BE2C (cell line): ENCODE data around the gene MARCHF11. TPM values are rescaled to one million over a fixed set of nuclear protein-coding genes. Genes with fewer than 3 reads are reported as not detected.

ENCODE experiments used
- DNase-seq: peaks from one replicate; pipeline ENCODE4 v3.0.0-alpha.2; 2020
- H3K27me3 ChIP-seq: fragments of 250-450 bp; sonication (Bioruptor Pico); 2 replicates; pipeline ENCODE4 v1.5.1; 2020; ENCODE audit warnings: mild to moderate bottlenecking
- H3K36me3 ChIP-seq: fragments of 250-450 bp; sonication (Bioruptor Pico); 2 replicates; pipeline ENCODE4 v1.5.1; 2020; ENCODE audit warnings: mild to moderate bottlenecking
- H3K4me1 ChIP-seq: fragments of 250-450 bp; sonication (Bioruptor Pico); 2 replicates; pipeline ENCODE4 v1.5.1; 2020
- H3K4me3 ChIP-seq: 2 replicates; pipeline ENCODE4 v1.5.1; 2011; ENCODE audit warnings: low read depth, low read length
- H3K9me3 ChIP-seq: fragments of 250-450 bp; sonication (Bioruptor Pico); 2 replicates; pipeline ENCODE4 v1.5.1; 2020
- polyA plus RNA-seq: library from polyadenylated mRNA; unstranded; fragments of >200 nt; gene quantifications from one replicate; pipeline ENCODE4 v1.2.1, GENCODE V29; 2012; ENCODE audit warnings: low read depth, missing spikeins; ENCODE audit not compliant: insufficient read length, insufficient read depth
- TF ChIP-seq, protein P1 (sequence below): IDR thresholded peaks from 2 replicates; pipeline ENCODE4 v1.5.1; 2012; ENCODE audit warnings: mild to moderate bottlenecking, low read depth, low read length

MARCHF11 gene, protein sequence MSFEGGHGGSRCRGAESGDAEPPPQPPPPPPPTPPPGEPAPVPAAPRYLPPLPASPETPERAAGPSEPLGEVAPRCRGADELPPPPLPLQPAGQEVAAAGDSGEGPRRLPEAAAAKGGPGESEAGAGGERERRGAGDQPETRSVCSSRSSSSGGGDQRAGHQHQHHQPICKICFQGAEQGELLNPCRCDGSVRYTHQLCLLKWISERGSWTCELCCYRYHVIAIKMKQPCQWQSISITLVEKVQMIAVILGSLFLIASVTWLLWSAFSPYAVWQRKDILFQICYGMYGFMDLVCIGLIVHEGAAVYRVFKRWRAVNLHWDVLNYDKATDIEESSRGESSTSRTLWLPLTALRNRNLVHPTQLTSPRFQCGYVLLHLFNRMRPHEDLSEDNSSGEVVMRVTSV
- 72.6 TPM for polyA plus RNA-seq

GRCh38 chr5:16179511-16179935, at the start of gene MARCHF11:
Gene MARCHF11, minus strand, starts transcription at chr5:16179791. Its CDS starts 216 bp downstream, at chr5:16179575.
- DNase-seq = peak; percentile 91

DNA sequence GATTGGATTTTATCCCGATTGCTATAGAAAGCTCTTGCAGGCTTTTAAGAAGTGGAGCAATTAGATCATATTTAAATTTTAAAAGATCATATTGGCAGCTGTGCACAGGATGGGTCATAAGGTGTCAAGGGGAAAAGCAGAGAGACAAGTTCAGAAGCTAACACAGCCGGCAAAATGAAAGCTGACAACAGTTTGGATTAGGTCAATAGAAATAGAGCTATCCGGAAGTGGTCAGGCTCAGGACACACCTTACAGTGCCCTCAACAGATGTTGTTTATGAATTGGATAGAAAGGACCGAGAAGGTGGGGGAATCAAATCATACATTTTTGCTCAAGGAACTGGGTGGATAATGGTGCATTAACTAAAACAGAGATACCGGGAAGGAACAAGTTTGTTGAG, 46.3 kb upstream of the MARCHF11 start:
- Histone ChIP-seq H3K36me3 (no peaks in the 10 kb centered on the region), H3K4me1 (peaks cover 4% of the 10 kb centered on the region; the same call in 1 of the 2 replicates), H3K4me3 (no peak overlapping the region), H3K27me3 (no peaks in the 10 kb centered on the region), H3K9me3 (no peaks in the 10 kb centered on the region)
- no peak for DNase-seq
- TF ChIP-seq, protein P1, sequence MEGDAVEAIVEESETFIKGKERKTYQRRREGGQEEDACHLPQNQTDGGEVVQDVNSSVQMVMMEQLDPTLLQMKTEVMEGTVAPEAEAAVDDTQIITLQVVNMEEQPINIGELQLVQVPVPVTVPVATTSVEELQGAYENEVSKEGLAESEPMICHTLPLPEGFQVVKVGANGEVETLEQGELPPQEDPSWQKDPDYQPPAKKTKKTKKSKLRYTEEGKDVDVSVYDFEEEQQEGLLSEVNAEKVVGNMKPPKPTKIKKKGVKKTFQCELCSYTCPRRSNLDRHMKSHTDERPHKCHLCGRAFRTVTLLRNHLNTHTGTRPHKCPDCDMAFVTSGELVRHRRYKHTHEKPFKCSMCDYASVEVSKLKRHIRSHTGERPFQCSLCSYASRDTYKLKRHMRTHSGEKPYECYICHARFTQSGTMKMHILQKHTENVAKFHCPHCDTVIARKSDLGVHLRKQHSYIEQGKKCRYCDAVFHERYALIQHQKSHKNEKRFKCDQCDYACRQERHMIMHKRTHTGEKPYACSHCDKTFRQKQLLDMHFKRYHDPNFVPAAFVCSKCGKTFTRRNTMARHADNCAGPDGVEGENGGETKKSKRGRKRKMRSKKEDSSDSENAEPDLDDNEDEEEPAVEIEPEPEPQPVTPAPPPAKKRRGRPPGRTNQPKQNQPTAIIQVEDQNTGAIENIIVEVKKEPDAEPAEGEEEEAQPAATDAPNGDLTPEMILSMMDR = no peak

More at GRCh38 chr5:16179511-16179935, at the start of gene MARCHF11:
- Histone ChIP-seq H3K4me3 (peak within 1 kb of the TSS; percentile 84), H3K27me3 (no peaks in the 10 kb centered on the region), H3K4me1 (peaks cover 3% of the 10 kb centered on the region), H3K9me3 (no peaks in the 10 kb centered on the region), H3K36me3 (peaks cover 24% of the 10 kb centered on the region)
- TF ChIP-seq, protein P1 = no peak

DNA sequence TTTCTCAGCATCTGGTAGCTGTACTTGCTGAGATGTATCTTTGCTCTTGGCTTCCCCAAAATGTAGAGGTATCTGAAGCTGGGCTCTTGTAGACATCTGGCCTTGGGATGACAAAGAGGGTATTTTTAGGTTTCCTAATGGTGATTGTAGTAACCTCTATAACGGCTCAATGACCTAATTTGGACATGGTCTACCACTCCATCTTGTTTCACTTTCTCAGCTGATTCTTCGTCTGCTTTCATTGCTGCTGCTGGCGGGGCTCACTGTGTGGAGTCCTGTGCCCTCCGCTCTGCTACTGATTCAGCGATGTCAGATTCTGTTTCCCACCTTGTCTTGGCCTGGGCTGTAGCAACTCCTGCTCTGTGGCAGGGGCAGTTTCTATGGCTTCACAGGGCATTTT, 12.7 kb upstream of the MARCHF11 start:
- DNase-seq = no peak
- Histone ChIP-seq H3K9me3 (no peaks in the 10 kb centered on the region), H3K36me3 (no peaks in the 10 kb centered on the region), H3K27me3 (no peaks in the 10 kb centered on the region), H3K4me3 (no peak overlapping the region), H3K4me1 (no peaks in the 10 kb centered on the region)
- TF ChIP-seq, protein P1 = no peak

DNA sequence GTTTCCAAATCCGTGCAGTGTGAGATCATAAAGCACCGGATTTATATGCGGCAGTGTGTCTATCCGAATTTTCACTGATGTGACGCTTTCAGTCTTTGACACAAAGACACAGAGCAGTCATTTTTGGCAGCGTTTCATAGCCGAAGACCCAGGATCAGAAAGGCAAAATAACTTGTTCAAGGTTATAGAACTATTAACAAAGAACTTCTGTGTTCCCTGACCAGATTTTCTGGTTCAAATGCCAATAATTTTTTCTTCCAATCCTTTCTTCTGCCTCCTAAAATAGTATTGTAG, 1.1 kb upstream of the MARCHF11 start:
- no peak for DNase-seq
- Histone ChIP-seq H3K27me3 (no peaks in the 10 kb centered on the region), H3K36me3 (peaks cover 12% of the 10 kb centered on the region), H3K9me3 (no peaks in the 10 kb centered on the region), H3K4me1 (no peaks in the 10 kb centered on the region; the same call in none of the 2 replicates), H3K4me3 (no peak overlapping the region)
- TF ChIP-seq, protein P1 = no peak

DNA sequence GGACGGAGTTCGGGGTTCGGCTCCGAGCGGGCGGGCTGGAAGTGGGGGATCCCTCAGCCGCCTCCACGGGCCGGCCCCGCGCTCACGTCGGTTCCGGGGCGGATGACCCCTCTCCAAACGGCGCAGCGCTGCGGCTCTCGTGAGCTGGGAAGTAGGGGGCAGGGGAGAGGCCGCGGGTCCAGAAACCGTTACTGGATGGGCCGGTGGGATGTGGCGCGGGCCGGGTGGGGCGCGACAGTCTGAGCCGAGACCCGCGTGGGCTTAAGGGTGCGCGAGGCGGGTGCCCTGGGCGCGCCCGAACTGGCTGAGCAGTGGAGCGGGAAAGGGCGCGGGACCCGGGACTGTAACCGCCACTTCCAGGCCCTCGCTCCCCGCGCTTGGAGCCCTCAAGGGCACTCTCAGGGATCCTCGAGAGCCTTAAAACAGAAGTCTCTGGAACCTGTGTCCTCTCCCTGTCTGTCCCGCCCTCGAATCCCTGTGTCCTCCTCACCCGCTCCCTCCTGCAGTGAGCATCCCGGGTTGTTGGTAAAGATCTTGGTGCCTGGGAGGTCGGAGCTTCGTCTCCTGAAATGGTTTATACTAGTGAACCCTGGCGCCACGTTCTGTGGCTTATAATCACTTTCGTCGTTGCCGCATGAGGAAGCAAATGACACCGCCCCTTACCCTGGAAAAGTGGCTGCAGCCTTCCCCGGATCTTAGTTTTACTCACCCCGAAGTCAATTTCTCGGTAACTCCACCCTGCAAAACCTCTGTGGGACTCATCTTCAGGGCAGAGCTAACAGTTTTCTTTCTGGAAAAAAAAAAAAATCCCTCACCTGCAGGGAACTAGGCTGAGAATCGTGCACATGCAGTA, 571 bp upstream of the MARCHF11 start:
- TF ChIP-seq, protein P1 = no peak
- peaks cover 18% of the 10 kb centered on the region for H3K36me3 ChIP-seq
- peak overlapping the region; percentile 46 for H3K4me3 ChIP-seq
- peak; percentile 26 for DNase-seq
- peaks cover 3% of the 10 kb centered on the region for H3K4me1 ChIP-seq
- no peaks in the 10 kb centered on the region for H3K27me3 ChIP-seq
- H3K9me3 ChIP-seq = no peaks in the 10 kb centered on the region
